DOHH2 (cell line): ENCODE results near the gene CPNE8.

Experiments
- CTCF ChIP-seq: fragments of 200-600 bp; sonication (generic); IDR thresholded peaks from one replicate; pipeline ENCODE4 v1.5.1; 2014; ENCODE audit warnings: antibody characterized with exemption, mild to moderate bottlenecking, low read depth, low read length; ENCODE audit not compliant: poor library complexity, severe bottlenecking
- EZH2phosphoT487 ChIP-seq: fragments of 200-600 bp; sonication (generic); IDR thresholded peaks from 2 replicates; pipeline ENCODE4 v1.6.1; 2017; ENCODE audit warnings: borderline replicate concordance, mild to moderate bottlenecking, antibody characterized with exemption, low read length, moderate library complexity, mixed read lengths

GRCh38 chr12:38761636-38762342, 143.6 kb downstream of the CPNE8 start:
- TF ChIP-seq CTCF (no peak), EZH2phosphoT487 (no peak)
